ENCODE measurements around the gene KCNE2. TPM values are rescaled to one million over a fixed set of nuclear protein-coding genes. Genes with fewer than 3 reads are reported as not detected.
A peak's percentile ranks its signal among the peaks of the same experiment; 100 is the strongest.

KCNE2 gene
- total and polyA plus RNA-seq, 8 donors: 0.64 to 0.96 (median 0.78) TPM; not detected in 2

DNA sequence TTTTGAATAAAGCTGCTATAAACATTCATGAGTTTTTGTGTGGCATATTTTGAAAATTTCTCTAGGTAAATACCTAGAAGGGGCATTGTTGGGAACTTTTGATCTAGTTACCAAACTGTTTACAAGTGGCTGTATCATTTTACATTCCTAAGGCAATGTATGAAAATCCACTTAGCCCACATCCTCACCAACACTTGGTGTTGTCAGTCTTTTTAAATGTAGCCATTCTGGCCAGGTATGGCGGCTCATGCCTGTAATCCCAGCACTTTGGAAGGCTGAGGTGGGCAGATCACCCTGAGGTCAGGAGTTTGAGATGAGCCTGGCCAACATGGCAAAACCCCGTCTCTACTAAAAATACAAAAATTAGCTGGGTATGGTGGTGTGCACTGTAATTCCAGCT, 5.9 kb upstream of the KCNE2 start:
- H3K36me3 ChIP-seq: no peaks in the 10 kb centered on the region
- intact Hi-C loops (cut with DNase I): no loop called here
- DNase-seq: peak in 1 of 4 donors; percentile 9
- no peak overlapping the region for H3K4me3 ChIP-seq
- ATAC-seq: no peak
- no peaks in the 10 kb centered on the region for H3K9me3 ChIP-seq
- H3K27ac ChIP-seq: no peak overlapping the region
- peaks cover 0 to 19% of the 10 kb centered on the region in 2 donors for H3K27me3 ChIP-seq
- TF ChIP-seq, protein P1, sequence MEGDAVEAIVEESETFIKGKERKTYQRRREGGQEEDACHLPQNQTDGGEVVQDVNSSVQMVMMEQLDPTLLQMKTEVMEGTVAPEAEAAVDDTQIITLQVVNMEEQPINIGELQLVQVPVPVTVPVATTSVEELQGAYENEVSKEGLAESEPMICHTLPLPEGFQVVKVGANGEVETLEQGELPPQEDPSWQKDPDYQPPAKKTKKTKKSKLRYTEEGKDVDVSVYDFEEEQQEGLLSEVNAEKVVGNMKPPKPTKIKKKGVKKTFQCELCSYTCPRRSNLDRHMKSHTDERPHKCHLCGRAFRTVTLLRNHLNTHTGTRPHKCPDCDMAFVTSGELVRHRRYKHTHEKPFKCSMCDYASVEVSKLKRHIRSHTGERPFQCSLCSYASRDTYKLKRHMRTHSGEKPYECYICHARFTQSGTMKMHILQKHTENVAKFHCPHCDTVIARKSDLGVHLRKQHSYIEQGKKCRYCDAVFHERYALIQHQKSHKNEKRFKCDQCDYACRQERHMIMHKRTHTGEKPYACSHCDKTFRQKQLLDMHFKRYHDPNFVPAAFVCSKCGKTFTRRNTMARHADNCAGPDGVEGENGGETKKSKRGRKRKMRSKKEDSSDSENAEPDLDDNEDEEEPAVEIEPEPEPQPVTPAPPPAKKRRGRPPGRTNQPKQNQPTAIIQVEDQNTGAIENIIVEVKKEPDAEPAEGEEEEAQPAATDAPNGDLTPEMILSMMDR (IDR thresholded peaks at IDR 0.05): no peak
- peaks cover 0 to 7% of the 10 kb centered on the region in 2 donors for H3K4me1 ChIP-seq

DNA sequence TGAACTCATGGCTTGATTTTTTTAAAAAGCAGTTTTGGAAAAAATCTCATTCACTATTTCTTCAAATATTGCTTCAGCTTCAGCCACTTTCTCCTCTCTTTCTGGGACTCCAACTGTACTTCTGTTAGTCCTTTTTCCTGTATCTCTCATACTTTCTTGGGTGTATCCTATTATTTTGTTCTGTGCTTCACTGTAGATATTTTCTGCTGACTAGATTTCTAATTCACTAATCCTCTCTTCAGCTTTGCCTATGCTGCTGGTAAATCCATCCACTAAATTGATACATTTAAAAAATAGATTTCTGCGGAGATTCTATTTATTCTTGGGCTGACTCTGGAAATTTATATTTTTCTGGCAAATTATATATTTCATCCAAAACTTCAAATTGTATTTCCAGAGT, 4.9 kb upstream of the KCNE2 start:
- Histone ChIP-seq H3K4me3 (no peak overlapping the region), H3K36me3 (no peaks in the 10 kb centered on the region), H3K27me3 (peaks cover 0 to 19% of the 10 kb centered on the region in 2 donors), H3K27ac (no peak overlapping the region), H3K9me3 (no peaks in the 10 kb centered on the region), H3K4me1 (peaks cover 0 to 7% of the 10 kb centered on the region in 2 donors)
- ATAC-seq (no peak), DNase-seq (no peak)
- intact Hi-C loops (cut with DNase I): no loop called here
- TF ChIP-seq, protein P1 (IDR thresholded peaks at IDR 0.05): no peak

DNA sequence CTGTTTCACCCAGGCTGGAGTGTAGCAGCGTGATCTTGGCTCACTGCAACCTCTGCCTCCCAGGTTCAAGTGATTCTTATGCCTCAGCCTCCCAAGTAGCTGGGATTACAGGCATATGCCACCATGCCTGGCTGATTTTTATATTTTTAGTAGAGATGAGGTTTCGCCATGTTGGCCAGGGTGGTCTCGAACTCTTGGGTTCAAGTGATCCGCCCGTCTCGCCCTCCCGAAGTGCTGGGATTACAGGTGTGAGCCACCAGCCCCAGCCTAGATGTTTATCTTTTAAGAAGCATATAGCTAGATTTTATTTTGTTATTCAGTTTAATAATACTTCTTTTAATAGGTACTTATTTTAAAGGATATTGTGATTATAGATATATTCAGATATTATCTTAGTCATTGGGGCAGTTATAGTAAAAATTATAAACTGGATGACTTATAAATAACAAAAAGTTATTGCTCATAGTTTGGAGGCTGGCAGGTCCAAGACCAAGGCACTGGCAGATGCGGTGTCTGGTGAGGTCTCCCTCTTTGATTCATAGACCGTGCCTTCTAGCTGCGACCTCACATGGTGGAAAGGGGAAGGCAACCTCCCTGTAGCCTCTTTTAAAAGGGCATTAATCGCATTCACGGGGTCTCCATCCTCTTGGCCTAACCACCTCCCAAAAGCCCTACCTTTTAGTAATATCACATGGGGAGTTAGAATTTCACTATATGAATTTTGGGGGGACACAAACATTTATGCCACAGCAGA, 3.1 kb upstream of the KCNE2 start:
- DNase-seq (no peak), ATAC-seq (no peak)
- peaks cover 0 to 19% of the 10 kb centered on the region in 2 donors for H3K27me3 ChIP-seq
- H3K4me3 ChIP-seq: no peak overlapping the region
- TF ChIP-seq, protein P1 (IDR thresholded peaks at IDR 0.05): no peak
- peaks cover 0 to 7% of the 10 kb centered on the region in 2 donors for H3K4me1 ChIP-seq
- H3K9me3 ChIP-seq: no peaks in the 10 kb centered on the region
- H3K27ac ChIP-seq: no peak overlapping the region
- H3K36me3 ChIP-seq: no peaks in the 10 kb centered on the region
- intact Hi-C loops (cut with DNase I): no loop called here

DNA sequence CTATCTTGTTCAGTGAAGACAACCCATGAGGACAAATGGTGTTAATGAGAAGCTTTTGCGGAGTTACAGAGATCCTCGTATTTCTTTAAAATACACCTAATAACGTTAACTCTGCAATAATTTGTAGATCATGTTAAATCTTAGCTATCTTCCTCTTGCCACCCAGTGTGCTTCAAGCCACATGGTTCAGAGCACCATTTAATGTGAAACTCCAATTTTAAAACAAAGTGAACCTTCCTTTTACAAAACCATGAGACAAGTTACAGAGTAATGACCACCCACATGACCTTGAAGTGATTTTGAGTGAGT, 1.7 kb upstream of the KCNE2 start:
- Histone ChIP-seq H3K4me1 (peaks cover 0 to 7% of the 10 kb centered on the region in 2 donors), H3K36me3 (no peaks in the 10 kb centered on the region), H3K9me3 (no peaks in the 10 kb centered on the region), H3K4me3 (no peak overlapping the region), H3K27me3 (peaks cover 0 to 19% of the 10 kb centered on the region in 2 donors), H3K27ac (no peak overlapping the region)
- TF ChIP-seq, protein P1 (IDR thresholded peaks at IDR 0.05): peak in 1 of 2 donors; percentile 25
- no peak for DNase-seq
- ATAC-seq: peak; percentile 11
- intact Hi-C loops (cut with DNase I): no loop called here

DNA sequence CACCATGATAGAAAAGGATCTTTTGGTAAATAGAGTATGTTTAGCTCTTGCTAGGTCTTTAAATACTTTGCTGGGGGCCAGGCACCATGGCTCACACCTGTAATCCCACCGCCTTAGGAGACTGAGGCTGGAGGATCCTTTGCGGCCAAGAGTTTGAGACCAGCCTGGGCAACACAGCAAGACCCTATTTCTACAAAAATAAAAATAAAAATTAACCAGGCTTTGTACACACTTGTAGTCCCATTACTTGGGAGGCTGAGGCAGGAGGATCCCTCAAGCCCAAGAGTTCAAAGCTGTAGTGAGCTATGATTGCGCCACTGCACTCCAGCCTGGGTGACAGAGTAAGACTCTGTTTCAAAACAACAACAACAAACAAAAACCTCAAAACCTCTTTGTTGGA, 1.1 kb upstream of the KCNE2 start:
- no peak for ATAC-seq

More for the DNA sequence above, 1.1 kb upstream of the KCNE2 start:
- H3K9me3 ChIP-seq: no peaks in the 10 kb centered on the region
- no peak for DNase-seq
- no peaks in the 10 kb centered on the region for H3K36me3 ChIP-seq
- no peak overlapping the region for H3K4me3 ChIP-seq
- intact Hi-C loops (cut with DNase I): no loop called here
- peaks cover 0 to 7% of the 10 kb centered on the region in 2 donors for H3K4me1 ChIP-seq
- no peak overlapping the region for H3K27ac ChIP-seq
- H3K27me3 ChIP-seq: peaks cover 0 to 19% of the 10 kb centered on the region in 2 donors
- TF ChIP-seq, protein P1 (IDR thresholded peaks at IDR 0.05): no peak

Data from left lung (tissue), 10 donors.